AG09309 (cell line): ENCODE data around the gene NUDT5.

ENCODE experiments used
- DNase-seq: peaks from one replicate; pipeline ENCODE4 v3.0.0-alpha.2; 2010; ENCODE audit warnings: low read depth
- H3K4me3 ChIP-seq: 2 replicates; pipeline ENCODE4 v1.5.1; 2011; ENCODE audit warnings: mild to moderate bottlenecking, low read depth, low read length, moderate library complexity; ENCODE audit not compliant: control insufficient read depth
- TF ChIP-seq, protein P1 (sequence below): IDR thresholded peaks from 2 replicates; pipeline ENCODE4 v1.5.1; 2011; ENCODE audit warnings: mild to moderate bottlenecking, low read depth, low read length, inconsistent platforms; ENCODE audit not compliant: insufficient read depth, control insufficient read depth; ENCODE audit errors: missing control alignments

Gene NUDT5

DNA sequence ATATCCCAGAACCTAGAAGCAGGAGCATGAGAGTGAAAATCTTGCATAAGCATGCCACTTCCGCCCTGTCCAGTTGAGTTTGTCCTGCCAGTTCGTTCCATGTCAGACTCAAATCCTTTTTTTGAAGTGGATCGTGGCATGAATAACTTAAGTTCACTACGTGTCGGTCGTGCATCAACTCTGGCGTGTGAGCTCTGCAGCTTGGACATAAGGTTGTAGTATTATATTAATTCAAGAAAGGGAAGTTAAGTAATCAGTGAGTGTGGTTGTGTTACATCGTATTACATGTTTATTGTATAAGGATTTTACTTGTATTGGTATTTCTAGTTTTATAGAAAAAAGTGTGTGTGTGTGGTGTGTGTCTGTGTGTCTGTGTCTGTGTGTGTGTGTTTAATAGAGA lies 23.3 kb upstream of the NUDT5 start:
- no peak for DNase-seq
- H3K4me3 ChIP-seq: no peak overlapping the region
- TF ChIP-seq, protein P1, sequence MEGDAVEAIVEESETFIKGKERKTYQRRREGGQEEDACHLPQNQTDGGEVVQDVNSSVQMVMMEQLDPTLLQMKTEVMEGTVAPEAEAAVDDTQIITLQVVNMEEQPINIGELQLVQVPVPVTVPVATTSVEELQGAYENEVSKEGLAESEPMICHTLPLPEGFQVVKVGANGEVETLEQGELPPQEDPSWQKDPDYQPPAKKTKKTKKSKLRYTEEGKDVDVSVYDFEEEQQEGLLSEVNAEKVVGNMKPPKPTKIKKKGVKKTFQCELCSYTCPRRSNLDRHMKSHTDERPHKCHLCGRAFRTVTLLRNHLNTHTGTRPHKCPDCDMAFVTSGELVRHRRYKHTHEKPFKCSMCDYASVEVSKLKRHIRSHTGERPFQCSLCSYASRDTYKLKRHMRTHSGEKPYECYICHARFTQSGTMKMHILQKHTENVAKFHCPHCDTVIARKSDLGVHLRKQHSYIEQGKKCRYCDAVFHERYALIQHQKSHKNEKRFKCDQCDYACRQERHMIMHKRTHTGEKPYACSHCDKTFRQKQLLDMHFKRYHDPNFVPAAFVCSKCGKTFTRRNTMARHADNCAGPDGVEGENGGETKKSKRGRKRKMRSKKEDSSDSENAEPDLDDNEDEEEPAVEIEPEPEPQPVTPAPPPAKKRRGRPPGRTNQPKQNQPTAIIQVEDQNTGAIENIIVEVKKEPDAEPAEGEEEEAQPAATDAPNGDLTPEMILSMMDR: no peak

DNA sequence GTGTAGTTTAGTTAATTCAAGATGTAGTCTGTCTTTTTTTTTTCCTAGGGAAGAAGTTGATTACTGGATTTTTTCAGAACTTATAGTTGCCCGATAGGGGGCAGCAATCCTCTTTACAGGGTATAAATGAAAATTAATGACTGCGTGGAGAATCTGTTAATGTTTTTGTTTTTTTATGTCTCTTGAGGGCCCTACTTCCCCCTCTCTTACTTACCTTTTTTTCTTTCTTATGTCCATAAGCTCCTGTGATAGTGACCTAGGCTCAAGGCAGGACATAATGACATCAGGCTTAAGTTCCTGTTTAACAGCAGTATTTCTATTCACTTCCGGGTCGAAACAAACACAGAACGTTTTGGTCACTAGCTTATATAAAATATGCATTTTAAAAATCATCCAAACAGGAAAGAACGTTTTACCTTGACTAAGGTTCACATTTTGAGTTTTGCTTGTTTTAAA lies 19.1 kb upstream of the NUDT5 start:
- no peak overlapping the region for H3K4me3 ChIP-seq
- TF ChIP-seq, protein P1: peak; percentile 56
- peak; percentile 35 for DNase-seq

DNA sequence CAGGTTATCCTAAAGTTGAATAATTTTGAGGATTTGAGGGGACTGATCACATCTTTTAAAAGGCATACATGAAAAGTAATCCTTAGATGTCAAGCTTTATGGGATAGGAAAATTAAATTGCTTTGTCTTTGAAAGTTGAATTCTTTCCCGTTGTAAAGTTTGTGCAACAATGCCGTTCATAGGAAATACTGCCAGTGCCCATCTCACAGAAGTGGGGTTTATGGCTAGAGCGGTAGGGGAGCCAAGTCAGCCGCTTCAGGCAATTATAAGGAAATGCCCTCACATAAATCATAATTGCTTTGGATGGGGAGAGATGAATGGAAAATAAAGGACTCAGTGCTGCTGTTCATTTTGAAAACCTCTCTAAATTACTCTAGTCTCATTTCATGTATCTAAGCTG lies 18.4 kb upstream of the NUDT5 start:
- TF ChIP-seq, protein P1: no peak
- DNase-seq: no peak

DNA sequence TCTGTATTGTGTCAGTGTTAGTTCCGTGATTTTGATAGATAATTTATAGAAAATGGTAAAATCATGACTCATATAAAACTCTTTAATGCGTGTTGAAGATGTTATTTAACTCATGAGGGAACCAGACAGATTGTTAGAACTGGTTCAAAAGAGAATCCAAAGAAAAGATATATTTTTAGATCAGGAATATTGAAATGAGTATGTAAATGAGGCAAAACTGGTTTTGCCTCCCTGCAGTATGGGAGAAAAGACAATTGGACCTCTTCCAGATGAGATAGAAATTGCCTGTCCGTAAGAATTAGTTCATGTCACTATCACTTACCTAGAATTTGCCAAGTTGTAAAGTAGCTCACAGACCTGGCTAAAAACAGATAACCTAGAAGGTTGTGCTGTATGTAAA lies 17.9 kb upstream of the NUDT5 start:
- no peak for DNase-seq
- no peak overlapping the region for H3K4me3 ChIP-seq
- TF ChIP-seq, protein P1: no peak

More for the DNA sequence above, 18.4 kb upstream of the NUDT5 start:
- no peak overlapping the region for H3K4me3 ChIP-seq

DNA sequence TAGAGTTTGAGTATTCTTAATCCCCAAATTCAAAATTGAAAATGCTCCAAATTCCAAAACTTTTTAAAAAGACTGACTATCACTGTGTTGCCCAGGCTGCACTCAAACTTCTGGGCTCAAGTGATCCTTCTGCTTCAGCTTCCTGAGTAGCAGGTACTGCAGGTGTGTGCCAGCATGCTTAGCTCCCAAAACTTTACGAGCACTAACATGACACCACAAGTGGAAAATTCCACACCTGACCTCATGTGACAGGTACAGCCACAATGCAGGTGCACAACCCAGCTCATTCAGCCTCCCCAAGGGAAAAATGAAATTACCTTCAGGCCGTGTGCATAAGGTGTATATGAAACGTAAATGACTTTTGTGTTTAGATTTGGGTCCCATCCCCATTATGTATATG lies 16.8 kb upstream of the NUDT5 start:
- H3K4me3 ChIP-seq: no peak overlapping the region
- TF ChIP-seq, protein P1: no peak

DNA sequence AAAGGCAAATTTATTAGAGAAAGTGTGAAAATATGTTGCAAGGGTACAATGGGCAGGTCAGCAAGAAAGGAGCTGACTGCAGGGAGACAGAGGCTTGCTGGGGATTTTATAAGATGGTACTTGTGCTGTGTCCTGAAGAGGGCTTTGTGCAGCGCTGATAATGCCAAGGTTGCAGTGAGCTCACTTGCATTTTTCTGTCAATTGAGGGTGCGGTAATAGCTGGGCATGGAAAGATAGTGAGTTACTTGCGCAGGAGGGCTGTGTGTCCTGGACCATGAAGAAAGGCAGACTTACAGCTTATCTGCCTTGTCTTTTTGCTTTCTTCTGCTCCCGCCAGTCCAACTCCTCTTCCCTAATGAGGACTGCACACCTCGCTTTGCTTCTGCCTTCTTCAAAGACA lies 12.8 kb upstream of the NUDT5 start:
- H3K4me3 ChIP-seq: no peak overlapping the region
- DNase-seq: no peak
- TF ChIP-seq, protein P1: no peak

More for the DNA sequence above, 16.8 kb upstream of the NUDT5 start:
- DNase-seq: no peak

DNA sequence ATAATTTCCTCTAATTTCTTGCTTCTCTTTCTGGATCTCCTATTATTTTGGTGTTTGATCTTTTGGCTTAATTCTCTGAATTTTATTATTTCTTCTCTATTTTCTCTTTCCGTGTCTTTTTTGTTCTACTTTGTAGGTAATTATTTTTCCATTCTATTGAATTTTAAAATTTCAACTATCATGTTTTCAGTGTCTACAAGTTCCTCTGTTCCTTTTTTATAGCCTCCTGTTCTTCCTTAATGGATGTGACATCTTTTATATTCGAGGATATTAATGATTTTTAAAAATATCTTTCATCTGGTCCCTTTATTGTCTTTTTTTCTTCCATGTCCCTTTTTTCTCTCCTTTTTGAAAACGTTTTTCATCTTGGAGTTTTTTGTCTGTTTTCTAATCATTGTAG lies 11.4 kb upstream of the NUDT5 start:
- TF ChIP-seq, protein P1: no peak
- no peak for DNase-seq
- H3K4me3 ChIP-seq: no peak overlapping the region
